Esophagus muscularis mucosa (tissue), 3 donors: Measurements from ENCODE around the gene LHX4.

ENCODE experiments used
- POLR2AphosphoS5 ChIP-seq, 2 donors: sonication (generic); formaldehyde crosslinking; IDR thresholded peaks; one replicate each; pipeline ENCODE4 v1.6.1; 2017; ENCODE audit warnings: antibody characterized with exemption in 2 of 2
- TF ChIP-seq, protein P1 (sequence below), 3 experiments: fragments of 200-600 bp in 2 of 3; fragments of 450-650 bp in 1 of 3; sonication (generic) in 2 of 3; IDR thresholded peaks; one replicate each; pipeline ENCODE4 v1.5.1; 2017 to 2019; ENCODE audit warnings: antibody characterized with exemption in 3 of 3, mild to moderate bottlenecking in 2 of 3, moderate library complexity in 1 of 3

DNA sequence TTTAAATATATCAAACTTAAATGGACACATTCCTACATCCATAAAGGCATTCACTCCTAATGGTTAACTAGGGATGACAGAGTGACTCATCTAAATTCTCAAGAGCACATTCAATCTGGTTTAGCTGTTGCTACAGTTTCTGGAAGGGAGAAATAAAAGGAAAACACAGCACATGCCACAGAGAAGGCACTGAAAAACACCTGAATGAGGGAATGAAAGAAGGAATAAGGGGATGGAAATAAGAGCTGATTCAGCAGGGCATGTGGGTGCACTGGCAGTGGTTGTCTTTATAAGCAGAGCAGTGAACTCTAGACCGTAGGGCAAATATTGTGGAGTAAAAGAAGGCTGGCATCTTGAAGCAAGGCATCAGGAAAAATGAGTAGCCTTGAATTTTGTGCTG, 79.3 kb downstream of the LHX4 start:
- TF ChIP-seq, protein P1, sequence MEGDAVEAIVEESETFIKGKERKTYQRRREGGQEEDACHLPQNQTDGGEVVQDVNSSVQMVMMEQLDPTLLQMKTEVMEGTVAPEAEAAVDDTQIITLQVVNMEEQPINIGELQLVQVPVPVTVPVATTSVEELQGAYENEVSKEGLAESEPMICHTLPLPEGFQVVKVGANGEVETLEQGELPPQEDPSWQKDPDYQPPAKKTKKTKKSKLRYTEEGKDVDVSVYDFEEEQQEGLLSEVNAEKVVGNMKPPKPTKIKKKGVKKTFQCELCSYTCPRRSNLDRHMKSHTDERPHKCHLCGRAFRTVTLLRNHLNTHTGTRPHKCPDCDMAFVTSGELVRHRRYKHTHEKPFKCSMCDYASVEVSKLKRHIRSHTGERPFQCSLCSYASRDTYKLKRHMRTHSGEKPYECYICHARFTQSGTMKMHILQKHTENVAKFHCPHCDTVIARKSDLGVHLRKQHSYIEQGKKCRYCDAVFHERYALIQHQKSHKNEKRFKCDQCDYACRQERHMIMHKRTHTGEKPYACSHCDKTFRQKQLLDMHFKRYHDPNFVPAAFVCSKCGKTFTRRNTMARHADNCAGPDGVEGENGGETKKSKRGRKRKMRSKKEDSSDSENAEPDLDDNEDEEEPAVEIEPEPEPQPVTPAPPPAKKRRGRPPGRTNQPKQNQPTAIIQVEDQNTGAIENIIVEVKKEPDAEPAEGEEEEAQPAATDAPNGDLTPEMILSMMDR (IDR thresholded peaks at IDR 0.05), result no peak
- no peak for TF ChIP-seq POLR2AphosphoS5 (IDR thresholded peaks at IDR 0.05)
